BE2C (cell line): Measurements from ENCODE around the gene RASL11A.

ENCODE experiments used
- DNase-seq: peaks from one replicate; pipeline ENCODE4 v3.0.0-alpha.2; 2020
- H3K27me3 ChIP-seq: fragments of 250-450 bp; sonication (Bioruptor Pico); 2 replicates; pipeline ENCODE4 v1.5.1; 2020; ENCODE audit warnings: mild to moderate bottlenecking
- H3K36me3 ChIP-seq: fragments of 250-450 bp; sonication (Bioruptor Pico); 2 replicates; pipeline ENCODE4 v1.5.1; 2020; ENCODE audit warnings: mild to moderate bottlenecking
- H3K4me1 ChIP-seq: fragments of 250-450 bp; sonication (Bioruptor Pico); 2 replicates; pipeline ENCODE4 v1.5.1; 2020
- H3K4me3 ChIP-seq: 2 replicates; pipeline ENCODE4 v1.5.1; 2011; ENCODE audit warnings: low read depth, low read length
- H3K9me3 ChIP-seq: fragments of 250-450 bp; sonication (Bioruptor Pico); 2 replicates; pipeline ENCODE4 v1.5.1; 2020
- CTCF ChIP-seq: IDR thresholded peaks from 2 replicates; pipeline ENCODE4 v1.5.1; 2012; ENCODE audit warnings: mild to moderate bottlenecking, low read depth, low read length

The RASL11A gene

GRCh38 chr13:27236478-27236877, 34.2 kb upstream of the RASL11A start:
- peaks cover 70% of the 10 kb centered on the region for H3K27me3 ChIP-seq
- no peak overlapping the region for H3K4me3 ChIP-seq
- 0 out of 2 replicates have a peak, but pooled peaks cover 3% of the 10 kb centered on the region for H3K9me3 ChIP-seq
- H3K4me1 ChIP-seq: no peaks in the 10 kb centered on the region
- H3K36me3 ChIP-seq: no peaks in the 10 kb centered on the region
- no peak for DNase-seq
- TF ChIP-seq CTCF: no peak

- no peak for TF ChIP-seq CTCF
- no peak overlapping the region for H3K4me3 ChIP-seq
- H3K36me3 ChIP-seq: no peaks in the 10 kb centered on the region
- no peak for DNase-seq
- H3K9me3 ChIP-seq: no peaks in the 10 kb centered on the region
- no peaks in the 10 kb centered on the region for H3K4me1 ChIP-seq
- peaks cover 41% of the 10 kb centered on the region for H3K27me3 ChIP-seq
Observed at GRCh38 chr13:27242702-27243101, 27.9 kb upstream of the RASL11A start.

GRCh38 chr13:27245610-27246009, 25.0 kb upstream of the RASL11A start:
- TF ChIP-seq CTCF: no peak
- no peak overlapping the region for H3K4me3 ChIP-seq

GRCh38 chr13:27250833-27251165, 19.8 kb upstream of the RASL11A start:
- peaks cover 43% of the 10 kb centered on the region for H3K36me3 ChIP-seq
- no peak for DNase-seq
- H3K9me3 ChIP-seq: no peaks in the 10 kb centered on the region
- H3K4me1 ChIP-seq: no peaks in the 10 kb centered on the region; the same call in 1 of the 2 replicates
- no peaks in the 10 kb centered on the region for H3K27me3 ChIP-seq
- no peak for TF ChIP-seq CTCF
- peak overlapping the region; percentile 100 for H3K4me3 ChIP-seq

More at GRCh38 chr13:27245610-27246009, 25.0 kb upstream of the RASL11A start:
- no peaks in the 10 kb centered on the region for H3K4me1 ChIP-seq
- DNase-seq: no peak
- H3K36me3 ChIP-seq: no peaks in the 10 kb centered on the region
- H3K27me3 ChIP-seq: peaks cover 14% of the 10 kb centered on the region; the same call in 1 of the 2 replicates
- no peaks in the 10 kb centered on the region for H3K9me3 ChIP-seq

- peaks cover 49% of the 10 kb centered on the region for H3K36me3 ChIP-seq
- no peaks in the 10 kb centered on the region; the same call in 1 of the 2 replicates for H3K4me1 ChIP-seq
- H3K4me3 ChIP-seq: peak within 1 kb of the TSS; percentile 100
- no peak for TF ChIP-seq CTCF
- no peaks in the 10 kb centered on the region for H3K27me3 ChIP-seq
- peak; percentile 92 for DNase-seq
- no peaks in the 10 kb centered on the region for H3K9me3 ChIP-seq
Observed at GRCh38 chr13:27251166-27252091, 19.2 kb upstream of the RASL11A start, which contains the start of gene RPL21. Gene RPL21, plus strand, starts transcription at chr13:27251558. Its CDS starts 2,219 bp downstream, at chr13:27253777.

GRCh38 chr13:27252467-27252866, 18.2 kb upstream of the RASL11A start:
- Histone ChIP-seq H3K4me3 (peak overlapping the region; percentile 100), H3K4me1 (no peaks in the 10 kb centered on the region; the same call in 1 of the 2 replicates), H3K27me3 (no peaks in the 10 kb centered on the region), H3K9me3 (no peaks in the 10 kb centered on the region), H3K36me3 (peaks cover 59% of the 10 kb centered on the region)
- no peak for TF ChIP-seq CTCF
- DNase-seq: no peak
